Measurements from ENCODE around the gene TXNRD3. TPM values are rescaled to one million over a fixed set of nuclear protein-coding genes. Genes with fewer than 3 reads are reported as not detected.

Gene TXNRD3
- total RNA-seq, 1 experiment from 2014 or later = 22.5 TPM

- Histone ChIP-seq H2AFZ (no peak overlapping the region), H3K9me2 (ENCODE audit: insufficient read depth) (no peaks in the 10 kb centered on the region), H3K27ac (no peak overlapping the region), H3K36me3 (ENCODE audit: low read depth) (peaks cover 6% of the 10 kb centered on the region), H3K27me3 (ENCODE audit: insufficient read depth, low read depth) (no peaks in the 10 kb centered on the region), H3K4me2 (no peak overlapping the region), H3F3A (ENCODE audit: insufficient read depth, low read depth) (peaks cover 17% of the 10 kb centered on the region), H3K79me2 (ENCODE audit: low read depth) (no peaks in the 10 kb centered on the region), H4K20me1 (ENCODE audit: insufficient read depth) (no peaks in the 10 kb centered on the region), H3K9me3 (ENCODE audit: insufficient read depth, low read depth) (peaks cover 7% of the 10 kb centered on the region; the same call in 1 of the 2 replicates), H3K4me1 (replicated peaks; ENCODE audit: insufficient read depth) (peaks cover 19% of the 10 kb centered on the region), H3K4me3 (no peak overlapping the region)
- DNase-seq = no peak
- intact Hi-C loops (cut with micrococcal nuclease; ENCODE audit: unreplicated experiment) = no loop called here
- CTCF ChIA-PET = no interaction called here
- no peak for TF ChIP-seq EZH2 (IDR thresholded peaks at IDR 0.05; ENCODE audit: low read depth)
- no peak for TF ChIP-seq CTCF (conservative IDR thresholded peaks at IDR 0.05)
- POLR2A ChIA-PET (ENCODE audit: unreplicated experiment) = no interaction called here
- no TSS peak for BruUV-seq (replicated peaks)
These were observed 41.3 kb downstream of the TXNRD3 start for GRCh38 chr3:126613479-126614188.

- DNase-seq = no peak
- ChIA-PET POLR2A (ENCODE audit: unreplicated experiment) (no interaction called here), CTCF (no interaction called here)
- peaks cover 4% of the 10 kb centered on the region; the same call in 1 of the 2 replicates for H3K9me3 ChIP-seq (ENCODE audit: insufficient read depth, low read depth)
- no peaks in the 10 kb centered on the region for H4K20me1 ChIP-seq (ENCODE audit: insufficient read depth)
- H3K27ac ChIP-seq = no peak overlapping the region
- H3K4me2 ChIP-seq = no peak overlapping the region
- H3K27me3 ChIP-seq (ENCODE audit: insufficient read depth, low read depth) = no peaks in the 10 kb centered on the region
- intact Hi-C loops (cut with micrococcal nuclease; ENCODE audit: unreplicated experiment) = no loop called here
- TF ChIP-seq EZH2 (IDR thresholded peaks at IDR 0.05; ENCODE audit: low read depth) (no peak), CTCF (conservative IDR thresholded peaks at IDR 0.05) (no peak)
- H2AFZ ChIP-seq = no peak overlapping the region
- peaks cover 16% of the 10 kb centered on the region for H3K4me1 ChIP-seq (replicated peaks; ENCODE audit: insufficient read depth)
- no peak overlapping the region for H3K4me3 ChIP-seq
- no peaks in the 10 kb centered on the region for H3K9me2 ChIP-seq (ENCODE audit: insufficient read depth)
- H3K79me2 ChIP-seq (ENCODE audit: low read depth) = no peaks in the 10 kb centered on the region
- H3F3A ChIP-seq (ENCODE audit: insufficient read depth, low read depth) = peaks cover 9% of the 10 kb centered on the region; the same call in 1 of the 2 replicates
- no TSS peak for BruUV-seq (replicated peaks)
- H3K36me3 ChIP-seq (ENCODE audit: low read depth) = peaks cover 8% of the 10 kb centered on the region
These were observed 42.3 kb downstream of the TXNRD3 start for GRCh38 chr3:126612479-126613205.

- Histone ChIP-seq H3K36me3 (ENCODE audit: low read depth) (peaks cover 16% of the 10 kb centered on the region), H3K4me2 (no peak overlapping the region), H3F3A (ENCODE audit: insufficient read depth, low read depth) (no peaks in the 10 kb centered on the region), H3K27ac (no peak overlapping the region), H4K20me1 (ENCODE audit: insufficient read depth) (no peaks in the 10 kb centered on the region), H3K79me2 (ENCODE audit: low read depth) (no peaks in the 10 kb centered on the region), H3K4me1 (replicated peaks; ENCODE audit: insufficient read depth) (peaks cover 14% of the 10 kb centered on the region), H3K9me3 (ENCODE audit: insufficient read depth, low read depth) (no peaks in the 10 kb centered on the region), H3K9me2 (ENCODE audit: insufficient read depth) (no peaks in the 10 kb centered on the region), H2AFZ (no peak overlapping the region), H3K27me3 (ENCODE audit: insufficient read depth, low read depth) (no peaks in the 10 kb centered on the region), H3K4me3 (no peak overlapping the region)
- CTCF ChIA-PET = no interaction called here
- TF ChIP-seq CTCF (conservative IDR thresholded peaks at IDR 0.05) (no peak), EZH2 (IDR thresholded peaks at IDR 0.05; ENCODE audit: low read depth) (no peak)
- no peak for DNase-seq
- POLR2A ChIA-PET (ENCODE audit: unreplicated experiment) = no interaction called here
- no TSS peak for BruUV-seq (replicated peaks)
- intact Hi-C loops (cut with micrococcal nuclease; ENCODE audit: unreplicated experiment) = no loop called here
These were observed 45.0 kb downstream of the TXNRD3 start for GRCh38 chr3:126609909-126610308.

Measured in PC-9 (cell line).